Neuron (in vitro differentiated cells): ENCODE measurements around the gene BEST3.

Experiments
- H2AFZ ChIP-seq: one replicate; pipeline ENCODE4 v1.6.1; 2013; ENCODE audit warnings: low read depth, mild to moderate bottlenecking, inconsistent platforms, low read length, moderate library complexity
- H3K27me3 ChIP-seq: one replicate; pipeline ENCODE4 v1.6.1; 2013; ENCODE audit warnings: low read length; ENCODE audit not compliant: insufficient read depth
- H3K36me3 ChIP-seq: one replicate; pipeline ENCODE4 v1.6.1; 2013; ENCODE audit warnings: low read length; ENCODE audit not compliant: insufficient read depth
- H3K4me1 ChIP-seq: one replicate; pipeline ENCODE4 v1.6.1; 2013; ENCODE audit warnings: low read length; ENCODE audit not compliant: insufficient read depth
- H3K4me3 ChIP-seq: 2 replicates; pipeline ENCODE4 v1.5.1; 2013; ENCODE audit warnings: mild to moderate bottlenecking, low read length, moderate library complexity
- H3K9me3 ChIP-seq: one replicate; pipeline ENCODE4 v1.6.1; 2013; ENCODE audit warnings: low read length

BEST3 gene

DNA sequence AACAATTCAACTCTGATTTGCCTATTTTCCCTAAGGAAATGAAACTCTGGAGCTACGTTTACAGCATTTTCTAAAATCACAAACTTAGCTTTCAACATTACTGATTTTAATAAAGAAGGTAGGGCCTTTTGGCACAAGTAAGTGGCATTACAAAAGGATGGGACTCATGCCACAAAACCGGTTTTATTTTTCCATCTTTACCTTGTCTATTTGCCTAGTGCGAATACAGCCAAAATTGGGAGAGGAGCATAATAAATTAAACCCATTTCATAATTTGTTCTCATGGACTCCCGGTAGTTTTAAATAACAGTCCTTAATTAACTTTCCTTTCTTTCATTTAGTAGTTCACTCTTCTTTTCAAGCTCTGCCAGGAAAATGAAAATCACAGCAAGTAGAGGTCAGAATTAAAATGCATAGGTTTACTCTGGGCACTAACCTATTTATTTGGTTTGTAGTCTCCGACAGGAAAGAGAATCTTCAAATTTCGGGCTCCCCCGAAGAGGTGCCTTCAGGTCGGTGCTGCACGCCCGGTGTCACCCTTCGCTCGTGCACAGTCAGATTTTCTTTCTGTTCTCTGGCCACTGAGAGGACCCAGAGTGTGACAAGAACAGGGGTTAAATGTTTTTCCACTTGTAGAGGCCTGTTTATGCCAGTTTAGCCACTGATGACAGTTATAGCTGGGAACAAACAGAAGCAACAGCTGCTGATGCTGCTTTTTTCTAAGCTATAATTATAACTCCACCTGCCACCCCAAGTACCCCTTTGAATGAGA lies at the start of gene BEST3:
Gene BEST3, minus strand, starts transcription at position 535 of the 772 bp plus-strand sequence. CDS start 1,505 bp downstream, outside the sequence.
- Histone ChIP-seq H3K9me3 (no peaks in the 10 kb centered on the region), H3K36me3 (no peaks in the 10 kb centered on the region), H3K4me3 (no peak within 1 kb of the TSS), H2AFZ (no peak within 1 kb of the TSS), H3K27me3 (no peaks in the 10 kb centered on the region), H3K4me1 (no peaks in the 10 kb centered on the region)

DNA sequence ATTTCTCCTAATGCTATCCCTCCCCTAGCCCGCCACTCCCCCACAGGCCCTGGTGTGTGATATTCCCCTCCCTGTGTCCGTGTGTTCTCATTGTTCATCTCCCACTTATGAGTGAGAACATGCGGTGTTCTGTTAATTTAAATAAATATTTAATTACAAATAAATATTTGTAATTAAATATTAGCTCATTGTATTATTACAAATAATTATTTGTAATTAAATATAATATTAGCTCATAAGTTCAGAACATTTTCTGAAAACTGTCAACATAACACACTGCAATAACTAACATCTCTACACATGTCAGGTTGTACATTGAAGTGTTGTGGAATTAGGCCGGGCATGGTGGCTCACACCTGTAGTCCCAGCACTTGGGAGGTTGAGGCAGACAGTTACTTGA lies 45.0 kb upstream of the BEST3 start:
- Histone ChIP-seq H3K36me3 (no peaks in the 10 kb centered on the region), H3K4me3 (no peak overlapping the region), H3K27me3 (no peaks in the 10 kb centered on the region), H3K4me1 (peaks cover 12% of the 10 kb centered on the region), H3K9me3 (peaks cover 2% of the 10 kb centered on the region), H2AFZ (no peak overlapping the region)

DNA sequence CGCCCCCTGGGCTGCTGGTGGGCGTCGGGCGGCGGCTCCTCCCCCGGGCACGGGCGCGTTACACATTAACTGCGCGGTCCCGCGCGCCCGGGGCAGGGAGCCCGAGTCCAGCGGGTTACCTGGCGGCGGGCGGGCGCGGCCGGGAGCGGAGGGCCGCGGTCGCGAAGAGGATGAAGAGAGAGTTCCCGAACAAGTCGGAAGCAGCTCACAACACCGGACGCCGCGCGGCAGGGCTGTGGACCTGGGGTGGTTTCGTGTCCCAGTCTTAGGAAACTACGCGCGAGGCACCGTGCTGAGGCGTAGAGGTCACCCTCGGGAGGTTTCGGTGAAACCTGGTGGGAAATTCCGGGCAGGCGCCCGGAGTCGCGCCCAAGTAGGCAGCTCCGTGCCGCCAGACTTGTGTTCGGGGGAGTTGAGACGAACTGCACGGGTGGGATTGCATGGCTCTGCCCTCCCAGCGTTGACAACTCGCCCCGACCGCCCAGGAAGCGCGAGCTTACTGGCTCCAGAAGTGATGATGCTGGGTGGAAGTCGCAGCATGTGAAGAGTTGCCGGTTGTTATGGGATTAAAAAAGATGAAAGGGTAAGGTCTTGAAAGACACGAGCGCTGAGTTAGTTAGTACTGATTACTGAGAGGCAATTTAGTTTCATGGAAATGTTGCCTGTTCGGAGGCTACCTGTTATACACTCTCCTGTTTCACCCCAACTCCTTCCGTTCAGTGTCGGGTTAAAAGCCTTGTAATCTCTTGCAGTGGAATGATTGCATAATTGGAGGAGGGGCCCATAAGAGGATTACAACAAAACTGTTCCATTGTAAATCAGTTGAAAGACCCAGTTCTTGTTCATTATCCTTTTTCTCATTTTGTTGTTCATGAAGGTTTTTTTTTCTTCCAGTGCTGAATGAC lies 40.4 kb upstream of the BEST3 start:
- Histone ChIP-seq H3K4me1 (peaks cover 15% of the 10 kb centered on the region), H3K36me3 (no peaks in the 10 kb centered on the region), H3K4me3 (peak overlapping the region; percentile 82), H3K27me3 (peaks cover 2% of the 10 kb centered on the region), H2AFZ (peak overlapping the region; percentile 99), H3K9me3 (no peaks in the 10 kb centered on the region)

DNA sequence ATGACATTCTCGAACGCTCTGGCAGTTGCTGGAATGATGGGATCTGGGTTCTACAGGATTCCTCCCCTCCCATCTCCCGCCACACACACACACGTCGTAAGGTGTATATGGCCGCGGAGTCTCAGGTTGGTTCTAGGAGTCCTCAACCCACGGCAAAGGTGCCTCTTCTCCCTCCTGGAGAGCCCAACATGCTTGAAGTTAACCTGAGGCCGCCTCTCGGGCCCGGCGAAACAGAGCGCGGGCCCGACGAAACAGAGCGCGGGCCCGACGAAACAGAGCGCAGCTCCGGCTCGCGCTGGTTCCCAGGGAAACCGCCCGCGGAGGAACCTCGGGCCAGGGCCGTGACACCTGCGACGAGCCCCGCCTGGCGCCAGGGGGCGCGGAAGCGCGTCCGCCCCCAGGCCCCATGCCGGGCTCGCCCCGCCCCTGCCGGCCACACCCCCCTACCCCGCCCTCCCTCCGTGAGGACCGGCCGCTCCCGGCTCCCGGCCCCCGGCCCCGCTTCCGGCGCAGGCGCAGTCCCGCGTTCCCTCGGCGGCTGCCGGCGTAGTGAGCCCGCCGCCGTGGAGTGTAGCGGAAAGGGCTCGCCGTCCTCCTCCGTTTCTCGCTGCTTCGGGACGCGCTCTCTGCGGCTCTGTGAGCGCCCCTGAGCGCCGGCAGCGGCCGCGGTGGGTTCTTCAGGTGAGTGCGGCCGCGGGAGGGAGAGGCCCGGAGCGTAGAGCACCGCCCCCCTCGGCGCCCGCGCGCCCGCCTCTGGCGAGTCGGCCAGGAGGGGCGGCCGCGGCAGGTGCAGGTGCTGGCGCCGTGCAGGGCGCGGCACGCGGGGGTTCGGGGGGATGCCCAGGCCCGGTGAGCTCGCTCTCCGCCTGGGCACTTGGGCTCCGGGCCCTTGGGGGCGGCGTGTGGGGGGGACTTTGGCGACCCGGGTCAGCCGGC lies 39.5 kb upstream of the BEST3 start, which contains the start of gene RAB3IP:
Gene RAB3IP, plus strand, starts transcription at position 510 of the 936 bp plus-strand sequence. CDS start 16,549 bp downstream, outside the sequence.
- peaks cover 7% of the 10 kb centered on the region for H3K27me3 ChIP-seq
- peak within 1 kb of the TSS; percentile 82 for H3K4me3 ChIP-seq
- H3K36me3 ChIP-seq, result no peaks in the 10 kb centered on the region
- H3K4me1 ChIP-seq, result peaks cover 15% of the 10 kb centered on the region
- H2AFZ ChIP-seq, result peak within 1 kb of the TSS; percentile 99
- H3K9me3 ChIP-seq, result no peaks in the 10 kb centered on the region

- H3K9me3 ChIP-seq, result no peaks in the 10 kb centered on the region
- peaks cover 7% of the 10 kb centered on the region for H3K27me3 ChIP-seq
- H2AFZ ChIP-seq, result no peak overlapping the region
- H3K4me3 ChIP-seq, result no peak overlapping the region
- H3K36me3 ChIP-seq, result no peaks in the 10 kb centered on the region
- H3K4me1 ChIP-seq, result peaks cover 3% of the 10 kb centered on the region
Observed at GRCh38 chr12:69733638-69734037, 34.5 kb upstream of the BEST3 start.

DNA sequence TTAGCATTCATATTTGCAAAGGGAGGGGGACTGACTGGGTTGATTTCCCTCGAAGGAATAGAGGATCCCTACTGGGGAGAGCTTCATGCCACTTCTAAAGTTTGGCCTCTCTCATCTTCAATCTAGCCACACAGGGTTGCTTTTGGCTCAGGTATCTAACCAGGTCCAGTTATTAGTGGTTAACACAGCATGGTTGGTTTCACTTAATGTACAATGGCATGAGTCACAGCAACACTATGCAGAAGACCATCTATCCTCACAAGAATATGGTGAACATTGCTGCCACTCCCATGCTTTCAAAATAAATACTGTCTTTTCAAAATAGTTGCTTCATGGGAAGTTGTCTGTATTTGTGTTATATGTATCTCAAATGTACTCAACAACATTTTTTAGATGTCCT lies 33.0 kb upstream of the BEST3 start:
- Histone ChIP-seq H3K27me3 (peaks cover 7% of the 10 kb centered on the region), H2AFZ (no peak overlapping the region), H3K4me1 (peaks cover 1% of the 10 kb centered on the region), H3K9me3 (no peaks in the 10 kb centered on the region), H3K36me3 (no peaks in the 10 kb centered on the region), H3K4me3 (no peak overlapping the region)

- no peaks in the 10 kb centered on the region for H3K9me3 ChIP-seq
- H3K4me3 ChIP-seq, result no peak overlapping the region
- no peak overlapping the region for H2AFZ ChIP-seq
- no peaks in the 10 kb centered on the region for H3K27me3 ChIP-seq
- H3K36me3 ChIP-seq, result no peaks in the 10 kb centered on the region
- H3K4me1 ChIP-seq, result peaks cover 12% of the 10 kb centered on the region
Observed at GRCh38 chr12:69726922-69727321, 27.8 kb upstream of the BEST3 start.

DNA sequence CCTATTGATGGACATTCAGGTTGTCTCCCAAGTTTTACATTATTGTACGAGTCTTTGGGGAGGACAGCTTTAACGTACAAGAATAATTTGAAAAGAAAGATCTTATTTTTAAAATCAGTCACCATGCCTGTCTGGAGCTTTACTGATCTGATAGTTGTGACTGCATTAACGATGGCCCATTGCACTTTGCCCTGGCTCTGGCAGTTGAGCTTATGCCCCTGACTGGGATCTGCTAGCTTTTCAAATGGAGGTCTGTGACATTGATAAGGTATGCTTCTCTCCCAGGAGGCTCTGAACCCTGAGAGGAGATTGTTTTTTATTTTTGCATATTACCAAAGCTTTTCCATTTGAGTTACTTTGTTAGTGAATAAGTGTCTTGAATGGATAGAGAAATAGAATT lies 21.6 kb upstream of the BEST3 start:
- Histone ChIP-seq H3K27me3 (no peaks in the 10 kb centered on the region), H3K4me3 (no peak overlapping the region), H2AFZ (no peak overlapping the region), H3K4me1 (peaks cover 5% of the 10 kb centered on the region), H3K9me3 (no peaks in the 10 kb centered on the region), H3K36me3 (no peaks in the 10 kb centered on the region)

GRCh38 chr12:69719336-69720316 lies 20.5 kb upstream of the BEST3 start:
- Histone ChIP-seq H2AFZ (no peak overlapping the region), H3K36me3 (no peaks in the 10 kb centered on the region), H3K9me3 (no peaks in the 10 kb centered on the region), H3K27me3 (no peaks in the 10 kb centered on the region), H3K4me1 (peaks cover 5% of the 10 kb centered on the region), H3K4me3 (no peak overlapping the region)

DNA sequence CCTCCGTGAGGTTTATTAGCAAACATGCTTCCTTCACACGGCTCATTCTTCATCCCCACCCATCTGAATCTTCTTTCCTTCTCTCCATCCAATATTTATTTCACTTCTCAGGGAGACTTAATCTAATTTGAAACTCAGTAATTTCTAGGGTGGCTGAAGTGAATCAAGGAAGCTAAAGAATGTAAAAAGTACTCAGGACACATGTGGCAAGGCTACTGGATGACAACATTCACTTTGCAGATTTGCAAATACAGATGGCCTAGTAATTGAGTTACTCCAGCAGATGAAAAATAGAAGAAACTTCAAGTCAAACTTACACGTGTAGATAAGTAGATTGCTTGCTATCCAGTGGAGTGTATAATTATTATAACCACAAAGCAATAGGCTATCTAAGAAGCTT lies 15.4 kb upstream of the BEST3 start:
- Histone ChIP-seq H2AFZ (no peak overlapping the region), H3K36me3 (no peaks in the 10 kb centered on the region), H3K27me3 (no peaks in the 10 kb centered on the region), H3K9me3 (no peaks in the 10 kb centered on the region), H3K4me1 (no peaks in the 10 kb centered on the region), H3K4me3 (no peak overlapping the region)

GRCh38 chr12:69712826-69713225 lies 13.7 kb upstream of the BEST3 start:
- no peaks in the 10 kb centered on the region for H3K27me3 ChIP-seq
- H3K4me3 ChIP-seq, result no peak overlapping the region
- no peak overlapping the region for H2AFZ ChIP-seq
- no peaks in the 10 kb centered on the region for H3K9me3 ChIP-seq
- H3K4me1 ChIP-seq, result no peaks in the 10 kb centered on the region
- no peaks in the 10 kb centered on the region for H3K36me3 ChIP-seq

- H3K27me3 ChIP-seq, result no peaks in the 10 kb centered on the region
- H3K4me1 ChIP-seq, result no peaks in the 10 kb centered on the region
- no peak overlapping the region for H2AFZ ChIP-seq
- no peak overlapping the region for H3K4me3 ChIP-seq
- H3K9me3 ChIP-seq, result no peaks in the 10 kb centered on the region
- no peaks in the 10 kb centered on the region for H3K36me3 ChIP-seq
Observed at GRCh38 chr12:69708649-69709048, 9.5 kb upstream of the BEST3 start.
